H9 (cell line): Measurements from ENCODE around the gene EZH2. TPM values are rescaled to one million over a fixed set of nuclear protein-coding genes. Genes with fewer than 3 reads are reported as not detected.

Source experiments
- DNase-seq: peaks from one replicate; pipeline ENCODE4 v3.0.0-alpha.2; 2017
- H2AFZ ChIP-seq: one replicate; pipeline ENCODE4 v1.6.1; 2013; ENCODE audit warnings: mild to moderate bottlenecking, low read length, control low read depth, moderate library complexity
- H2AK5ac ChIP-seq: 2 replicates; pipeline ENCODE4 v1.6.1; 2013; ENCODE audit warnings: low read length, control low read depth, mixed read lengths; ENCODE audit not compliant: insufficient read length
- H2BK120ac ChIP-seq: one replicate; pipeline ENCODE4 v1.6.1; 2013; ENCODE audit warnings: low read depth, mild to moderate bottlenecking, low read length, control low read depth, inconsistent platforms; ENCODE audit not compliant: poor library complexity, severe bottlenecking
- H2BK12ac ChIP-seq: 2 replicates; pipeline ENCODE4 v1.6.1; 2013; ENCODE audit warnings: low read length, control low read depth, mixed read lengths, low read depth; ENCODE audit not compliant: insufficient read length
- H2BK15ac ChIP-seq: 2 replicates; pipeline ENCODE4 v1.6.1; 2013; ENCODE audit warnings: low read depth, low read length, control low read depth
- H2BK20ac ChIP-seq: one replicate; pipeline ENCODE4 v1.6.1; 2013; ENCODE audit warnings: low read depth, mild to moderate bottlenecking, low read length, control low read depth, inconsistent platforms; ENCODE audit not compliant: poor library complexity, severe bottlenecking
- H2BK5ac ChIP-seq: 2 replicates; pipeline ENCODE4 v1.6.1; 2013; ENCODE audit warnings: low read length, control low read depth, mixed read lengths; ENCODE audit not compliant: insufficient read length
- H3K14ac ChIP-seq: 2 replicates; pipeline ENCODE4 v1.6.1; 2013; ENCODE audit warnings: low read length, control low read depth; ENCODE audit not compliant: insufficient read depth
- H3K18ac ChIP-seq: 2 replicates; pipeline ENCODE4 v1.6.1; 2013; ENCODE audit warnings: low read depth, mild to moderate bottlenecking, mixed read lengths, low read length, control low read depth; ENCODE audit not compliant: insufficient read length
- H3K23ac ChIP-seq: 2 replicates; pipeline ENCODE4 v1.6.1; 2013; ENCODE audit warnings: low read length, control low read depth, mixed read lengths, low read depth; ENCODE audit not compliant: insufficient read length
- H3K23me2 ChIP-seq: 2 replicates; pipeline ENCODE4 v1.6.1; 2013; ENCODE audit warnings: low read depth, mild to moderate bottlenecking, mixed read lengths, low read length, control low read depth; ENCODE audit not compliant: insufficient read length, poor library complexity, severe bottlenecking
- H3K27ac ChIP-seq: 2 replicates; pipeline ENCODE4 v1.5.1; 2013; ENCODE audit warnings: low read length, control low read depth, mixed read lengths, low read depth; ENCODE audit not compliant: insufficient read length
- H3K27me3 ChIP-seq: 2 replicates; pipeline ENCODE4 v1.6.1; 2013; ENCODE audit warnings: low read length, control low read depth, inconsistent platforms; ENCODE audit not compliant: insufficient read depth
- H3K4ac ChIP-seq: 2 replicates; pipeline ENCODE4 v1.6.1; 2013; ENCODE audit warnings: low read depth, mild to moderate bottlenecking, control low read depth, inconsistent platforms, low read length, moderate library complexity
- H3K4me1 ChIP-seq: 2 replicates; pipeline ENCODE4 v1.6.1; 2013; ENCODE audit warnings: low read length, control low read depth, inconsistent platforms; ENCODE audit not compliant: insufficient read depth
- H3K4me2 ChIP-seq: 2 replicates; pipeline ENCODE4 v1.6.1; 2013; ENCODE audit warnings: low read length, control low read depth, mixed read lengths; ENCODE audit not compliant: insufficient read length, insufficient read depth
- H3K56ac ChIP-seq: 2 replicates; pipeline ENCODE4 v1.6.1; 2013; ENCODE audit warnings: low read depth, mild to moderate bottlenecking, mixed read lengths, low read length, control low read depth; ENCODE audit not compliant: insufficient read length
- H3K79me1 ChIP-seq: 2 replicates; pipeline ENCODE4 v1.6.1; 2013; ENCODE audit warnings: low read depth, mild to moderate bottlenecking, moderate library complexity, low read length, control low read depth, inconsistent platforms; ENCODE audit not compliant: insufficient read depth, poor library complexity, severe bottlenecking
- H3K79me2 ChIP-seq: 2 replicates; pipeline ENCODE4 v1.6.1; 2013; ENCODE audit warnings: low read length, control low read depth, inconsistent platforms; ENCODE audit not compliant: insufficient read depth
- H3K9ac ChIP-seq: 2 replicates; pipeline ENCODE4 v1.6.1; 2013; ENCODE audit warnings: low read length, control low read depth, mixed read lengths; ENCODE audit not compliant: insufficient read length; ENCODE audit errors: extremely low read depth
- H3K9me3 ChIP-seq: one replicate; pipeline ENCODE4 v1.6.1; 2013; ENCODE audit warnings: low read depth, low read length, inconsistent platforms; ENCODE audit not compliant: control insufficient read depth
- H3T11ph ChIP-seq: one replicate; pipeline ENCODE4 v1.6.1; 2013; ENCODE audit warnings: mild to moderate bottlenecking, low read length, control low read depth, inconsistent platforms
- H4K20me1 ChIP-seq: one replicate; pipeline ENCODE4 v1.6.1; 2013; ENCODE audit not compliant: control insufficient read depth, insufficient read length, insufficient read depth
- H4K5ac ChIP-seq: 2 replicates; pipeline ENCODE4 v1.6.1; 2013; ENCODE audit warnings: low read depth, mild to moderate bottlenecking, mixed read lengths, low read length, control low read depth; ENCODE audit not compliant: insufficient read length
- H4K8ac ChIP-seq: replicated peaks from 2 replicates; pipeline ENCODE4 v1.6.1; 2013; ENCODE audit warnings: low read length, control low read depth, mixed read lengths, low read depth; ENCODE audit not compliant: insufficient read length
- H4K91ac ChIP-seq: 2 replicates; pipeline ENCODE4 v1.6.1; 2013; ENCODE audit warnings: low read depth, mild to moderate bottlenecking, moderate library complexity, mixed read lengths, low read length, control low read depth; ENCODE audit not compliant: insufficient read length
- H3K27ac Mint-ChIP-seq, 3 experiments: 2 replicates in 2 of 3; 3 replicates in 1 of 3; pipeline ENCODE4 v1.8.0; 2020 to 2021; ENCODE audit warnings: mixed read lengths in 3 of 3, mild to moderate bottlenecking in 1 of 3, moderate library complexity in 1 of 3
- H3K27me3 Mint-ChIP-seq: 2 replicates; pipeline ENCODE4 v1.8.0; 2021; ENCODE audit warnings: low read depth, mild to moderate bottlenecking, moderate library complexity, mixed read lengths
- H3K36me3 Mint-ChIP-seq, 3 experiments: 2 replicates in 2 of 3; 3 replicates in 1 of 3; pipeline ENCODE4 v1.8.0; 2020 to 2021; ENCODE audit warnings: low read depth in 3 of 3, mixed read lengths in 3 of 3; ENCODE audit not compliant: insufficient read depth in 1 of 3
- H3K4me1 Mint-ChIP-seq, 2 experiments: 2 replicates each; pipeline ENCODE4 v1.8.0; 2020; ENCODE audit warnings: mixed read lengths in 2 of 2
- H3K4me3 Mint-ChIP-seq, 2 experiments: 2 replicates in 1 of 2; 3 replicates in 1 of 2; pipeline ENCODE4 v1.8.0; 2020 to 2021; ENCODE audit warnings: mild to moderate bottlenecking in 2 of 2, mixed read lengths in 2 of 2, moderate library complexity in 1 of 2
- H3K9me3 Mint-ChIP-seq, 2 experiments: 2 replicates in 1 of 2; 3 replicates in 1 of 2; pipeline ENCODE4 v1.8.0; 2020; ENCODE audit warnings: mild to moderate bottlenecking in 2 of 2, mixed read lengths in 2 of 2, moderate library complexity in 1 of 2
- WGBS: extraction: QIAGEN DNeasy Blood & Tissue Kit; methylation state at CpG from one replicate; pipeline ENCODE4 v1.1.7; 2013; ENCODE audit warnings: missing lambda C conversion rate, low lambda C conversion rate, mixed read lengths; ENCODE audit not compliant: insufficient read length; ENCODE audit errors: extremely low coverage; 5-methylcytosine and 5-hydroxymethylcytosine counted together
- total RNA-seq: library from RNA; stranded (reverse); gene quantifications from 2 replicates; pipeline ENCODE4 v1.2.1, GENCODE V29; 2021
- TF ChIP-seq, protein P1 (sequence below): fragments of 200-600 bp; sonication (generic); conservative IDR thresholded peaks from 3 replicates; pipeline ENCODE4 v1.8.0; 2021; ENCODE audit warnings: antibody characterized with exemption, mild to moderate bottlenecking

EZH2 gene
- total RNA-seq, 1 experiment from 2014 or later, result 41.3 TPM

DNA sequence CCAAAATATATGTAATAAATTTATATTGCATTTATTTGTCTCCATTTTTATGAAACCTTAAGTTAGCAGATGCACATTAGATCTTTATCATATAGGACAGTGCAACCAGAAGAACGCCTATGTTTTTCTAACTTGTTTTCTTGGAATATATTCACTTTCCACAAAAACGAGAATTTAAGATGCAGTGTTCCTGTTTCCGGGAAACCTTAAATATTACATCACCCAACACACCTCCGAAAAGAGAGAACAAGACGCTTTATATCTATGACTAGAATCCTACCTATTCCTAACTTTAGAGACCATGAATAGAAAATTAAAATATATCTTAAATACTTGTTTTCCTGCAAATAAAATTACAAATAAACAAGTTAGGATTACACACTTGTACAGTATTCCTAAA is 1.9 kb downstream of the EZH2 start:
- peaks cover 0 to 4% of the 10 kb centered on the region in 2 experiments; a peak in 1 of 5 replicates for H3K9me3 Mint-ChIP-seq
- Histone ChIP-seq H4K5ac (no peak overlapping the region), H4K8ac (no peak overlapping the region), H4K20me1 (no peaks in the 10 kb centered on the region), H2BK5ac (no peak overlapping the region), H2BK20ac (no peak overlapping the region), H4K91ac (no peak overlapping the region), H3T11ph (no peak overlapping the region), H3K4me1 (no peaks in the 10 kb centered on the region), H3K18ac (no peak overlapping the region), H3K79me1 (no peaks in the 10 kb centered on the region), H2BK15ac (no peak overlapping the region), H3K27ac (no peak overlapping the region), H3K4me2 (no peak overlapping the region), H3K9ac (no peak overlapping the region), H3K56ac (no peak overlapping the region), H3K79me2 (peaks cover 21% of the 10 kb centered on the region; the same call in 1 of the 2 replicates), H3K9me3 (no peaks in the 10 kb centered on the region), H3K27me3 (no peaks in the 10 kb centered on the region), H3K14ac (no peak overlapping the region), H2BK120ac (no peak overlapping the region), H3K4ac (no peak overlapping the region), H2BK12ac (no peak overlapping the region), H3K23ac (no peak overlapping the region), H3K23me2 (peaks cover 7% of the 10 kb centered on the region), H2AFZ (no peak overlapping the region), H2AK5ac (no peak overlapping the region)
- peaks cover 1 to 11% (median 3%) of the 10 kb centered on the region in 3 experiments; a peak in 6 of 7 replicates for H3K36me3 Mint-ChIP-seq
- peaks cover 16 to 22% of the 10 kb centered on the region in 2 experiments for H3K4me1 Mint-ChIP-seq
- no peak overlapping the region for H3K27ac Mint-ChIP-seq
- WGBS, result no CpG with 5 or more reads among the region's 5 CpGs
- peak overlapping the region; percentile 84 to 97; a peak in 3 of 5 replicates for H3K4me3 Mint-ChIP-seq
- no peak for DNase-seq
- peaks cover 1% of the 10 kb centered on the region; the same call in 1 of the 2 replicates for H3K27me3 Mint-ChIP-seq
- TF ChIP-seq, protein P1, sequence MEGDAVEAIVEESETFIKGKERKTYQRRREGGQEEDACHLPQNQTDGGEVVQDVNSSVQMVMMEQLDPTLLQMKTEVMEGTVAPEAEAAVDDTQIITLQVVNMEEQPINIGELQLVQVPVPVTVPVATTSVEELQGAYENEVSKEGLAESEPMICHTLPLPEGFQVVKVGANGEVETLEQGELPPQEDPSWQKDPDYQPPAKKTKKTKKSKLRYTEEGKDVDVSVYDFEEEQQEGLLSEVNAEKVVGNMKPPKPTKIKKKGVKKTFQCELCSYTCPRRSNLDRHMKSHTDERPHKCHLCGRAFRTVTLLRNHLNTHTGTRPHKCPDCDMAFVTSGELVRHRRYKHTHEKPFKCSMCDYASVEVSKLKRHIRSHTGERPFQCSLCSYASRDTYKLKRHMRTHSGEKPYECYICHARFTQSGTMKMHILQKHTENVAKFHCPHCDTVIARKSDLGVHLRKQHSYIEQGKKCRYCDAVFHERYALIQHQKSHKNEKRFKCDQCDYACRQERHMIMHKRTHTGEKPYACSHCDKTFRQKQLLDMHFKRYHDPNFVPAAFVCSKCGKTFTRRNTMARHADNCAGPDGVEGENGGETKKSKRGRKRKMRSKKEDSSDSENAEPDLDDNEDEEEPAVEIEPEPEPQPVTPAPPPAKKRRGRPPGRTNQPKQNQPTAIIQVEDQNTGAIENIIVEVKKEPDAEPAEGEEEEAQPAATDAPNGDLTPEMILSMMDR, result no peak
